Astrocyte of the cerebellum (primary cell): ENCODE data around the gene RACK1.

ENCODE experiments used
- DNase-seq: peaks from one replicate; pipeline ENCODE4 v3.0.0-alpha.2; 2011; ENCODE audit warnings: low read depth
- H3K4me3 ChIP-seq: 2 replicates; pipeline ENCODE4 v1.5.1; 2011; ENCODE audit warnings: mild to moderate bottlenecking, low read depth, low read length, moderate library complexity
- CTCF ChIP-seq: IDR thresholded peaks from 2 replicates; pipeline ENCODE4 v1.5.1; 2012; ENCODE audit warnings: low read length, low read depth, moderate library complexity, mild to moderate bottlenecking; ENCODE audit errors: missing control alignments
- in situ Hi-C: cut with HindIII; loops from 2 replicates; pipeline ENCODE4 v1.10.0; 2017; ENCODE audit warnings: low sequenced_read_pairs

Gene RACK1

GRCh38 chr5:181231432-181231831 is 12.3 kb downstream of the RACK1 start:
- in situ Hi-C loops: no loop called here
- no peak for TF ChIP-seq CTCF
- H3K4me3 ChIP-seq: no peak overlapping the region
- DNase-seq: no peak

GRCh38 chr5:181230551-181230950 is 13.2 kb downstream of the RACK1 start:
- no peak for TF ChIP-seq CTCF
- H3K4me3 ChIP-seq: no peak overlapping the region
- in situ Hi-C loops: no loop called here
- no peak for DNase-seq

GRCh38 chr5:181229996-181230395 is 13.7 kb downstream of the RACK1 start:
- no peak for TF ChIP-seq CTCF
- DNase-seq: no peak
- in situ Hi-C loops: no loop called here
- no peak overlapping the region for H3K4me3 ChIP-seq

DNA sequence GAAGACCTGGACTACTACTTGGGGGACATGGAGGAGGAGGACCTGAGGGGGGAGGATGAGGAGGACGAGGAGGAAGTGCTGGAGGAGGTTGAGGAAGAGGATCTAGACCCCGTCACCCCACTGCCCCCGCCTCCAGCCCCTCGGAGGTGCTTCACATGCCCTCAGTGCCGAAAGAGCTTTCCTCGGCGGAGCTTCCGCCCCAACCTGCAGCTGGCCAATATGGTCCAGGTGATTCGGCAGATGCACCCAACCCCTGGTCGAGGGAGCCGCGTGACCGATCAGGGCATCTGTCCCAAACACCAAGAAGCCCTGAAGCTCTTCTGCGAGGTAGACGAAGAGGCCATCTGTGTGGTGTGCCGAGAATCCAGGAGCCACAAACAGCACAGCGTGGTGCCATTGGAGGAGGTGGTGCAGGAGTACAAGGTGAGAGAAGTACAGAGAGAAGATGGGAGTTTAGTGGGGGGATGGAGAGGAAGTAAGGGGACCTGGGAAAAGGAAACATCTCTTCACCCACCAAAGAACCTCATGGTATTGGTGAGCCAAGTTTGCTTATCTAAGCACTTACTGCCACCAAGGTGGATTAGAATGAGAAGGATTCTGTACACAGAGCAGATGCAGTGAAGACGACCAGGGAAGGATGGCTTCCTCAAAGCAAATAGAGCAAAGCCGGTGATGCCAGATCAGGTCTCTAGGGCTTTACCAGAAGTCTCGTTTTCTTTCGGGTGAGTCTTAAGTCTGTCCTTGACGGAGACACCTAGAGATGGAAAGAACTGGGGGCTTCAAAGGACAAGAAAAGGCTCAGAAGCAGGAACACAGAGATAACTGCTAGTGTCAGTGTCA is 19.1 kb downstream of the RACK1 start:
- peak overlapping the region; percentile 80 for H3K4me3 ChIP-seq
- no peak for TF ChIP-seq CTCF
- in situ Hi-C loops: no loop called here
- DNase-seq: no peak

GRCh38 chr5:181223729-181224389 is 19.8 kb downstream of the RACK1 start:
- in situ Hi-C loops: no loop called here
- H3K4me3 ChIP-seq: peak overlapping the region; percentile 80
- no peak for DNase-seq
- TF ChIP-seq CTCF: no peak

DNA sequence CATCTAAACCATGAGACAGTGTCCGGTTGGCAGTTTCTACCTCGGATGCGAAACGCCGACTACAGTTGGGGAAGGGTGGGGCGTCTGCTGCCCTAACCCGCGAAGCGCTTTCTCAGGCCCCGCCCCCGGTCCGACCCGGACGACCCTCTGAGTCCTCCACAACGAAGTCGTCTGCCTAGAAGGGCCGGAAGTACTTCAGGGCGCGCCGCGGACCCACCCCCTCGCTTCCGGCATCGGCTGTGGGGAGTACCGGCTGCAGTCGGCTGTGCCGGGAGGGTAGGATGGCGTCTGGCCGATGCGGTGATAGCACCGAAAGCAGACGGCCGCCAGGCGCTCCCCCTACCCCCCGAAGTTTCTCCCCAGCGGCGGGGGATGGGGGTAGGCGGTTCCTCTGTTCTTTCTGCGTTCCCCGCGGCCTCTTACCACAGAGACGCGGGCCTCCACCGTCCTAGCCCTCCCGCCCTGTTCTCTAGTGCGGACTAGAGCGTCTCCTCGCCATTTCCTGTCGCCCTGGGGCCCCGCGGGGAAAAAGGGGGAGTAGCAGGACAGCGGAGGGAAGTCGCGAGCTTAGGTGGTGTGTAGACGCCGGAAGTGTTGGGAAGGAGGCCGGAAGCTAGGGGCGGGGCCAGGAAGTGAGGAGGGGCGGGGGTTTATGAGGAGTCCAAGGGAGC is 20.5 kb downstream of the RACK1 start, which contains the start of gene TRIM41:
Gene TRIM41 (plus strand): TSS at position 224 of the 671 bp plus-strand sequence. CDS start 719 bp downstream, outside the sequence.
- peak; percentile 90 for DNase-seq
- peak; percentile 9 for TF ChIP-seq CTCF
- H3K4me3 ChIP-seq: peak within 1 kb of the TSS; percentile 80
- in situ Hi-C loops: no loop called here
